Activated naive CD4-positive, alpha-beta T cell treated with anti-CD3 and anti-CD28 coated beads, Interleukin-2, amount 10 ng/mL, durations not matched to agents 7 days and 5 days (primary cell): ENCODE measurements around the gene COPZ2.
"Not testable (repeated sequence)": the region's sequence is repeated elsewhere in the genome, so short reads cannot be mapped to it uniquely, and the experiment has no call there.

Experiments used
- CTCF ChIA-PET: fragments of 350-600 bp; sonication (Branson Sonifier 250); formaldehyde crosslinking; loops from one replicate; lab custom pipeline; 2021; ENCODE audit warnings: antibody characterized with exemption; lab: Charles Lee
- DNase-seq: peaks from one replicate; pipeline ENCODE4 v3.0.0-alpha.2; 2020
- H3K27ac Mint-ChIP-seq: one replicate; pipeline ENCODE4 v1.8.0; 2021; ENCODE audit warnings: mild to moderate bottlenecking, moderate library complexity, mixed read lengths
- H3K27me3 Mint-ChIP-seq: one replicate; pipeline ENCODE4 v1.8.0; 2021; ENCODE audit warnings: mild to moderate bottlenecking, mixed read lengths
- H3K36me3 Mint-ChIP-seq: one replicate; pipeline ENCODE4 v1.8.0; 2021; ENCODE audit warnings: mixed read lengths
- H3K4me1 Mint-ChIP-seq: one replicate; pipeline ENCODE4 v1.8.0; 2021; ENCODE audit warnings: mixed read lengths
- H3K4me3 Mint-ChIP-seq: one replicate; pipeline ENCODE4 v1.8.0; 2021; ENCODE audit warnings: mild to moderate bottlenecking, moderate library complexity, mixed read lengths
- H3K9me3 Mint-ChIP-seq: one replicate; pipeline ENCODE4 v1.8.0; 2021; ENCODE audit warnings: mixed read lengths

The COPZ2 gene

GRCh38 chr17:48037036-48037837 is at the start of gene COPZ2:
COPZ2 (minus strand) TSS chr17:48037797; CDS start chr17:48037777, 20 bp downstream.
- peaks cover 85% of the 10 kb centered on the region for H3K27me3 Mint-ChIP-seq
- H3K4me3 Mint-ChIP-seq, result peak within 1 kb of the TSS; percentile 77
- CTCF ChIA-PET, result interaction anchor here (1.1 to 4.2 kb wide), 10 partner anchors 8 to 90 kb away, joined by 3 to 36 read pairs (median 7); partner anchors contain the start of gene NFE2L1
- H3K4me1 Mint-ChIP-seq, result peaks cover 21% of the 10 kb centered on the region
- no peak within 1 kb of the TSS for H3K27ac Mint-ChIP-seq
- no peaks in the 10 kb centered on the region for H3K36me3 Mint-ChIP-seq
- no peaks in the 10 kb centered on the region for H3K9me3 Mint-ChIP-seq
- DNase-seq, result peak; percentile 77

GRCh38 chr17:48084932-48085331 is 47.3 kb upstream of the COPZ2 start:
- DNase-seq, result no peak
- peaks cover 13% of the 10 kb centered on the region for H3K4me1 Mint-ChIP-seq
- CTCF ChIA-PET, result interaction anchor here (0.6 to 1.3 kb wide), 3 partner anchors 11 to 498 kb away, joined by 3 to 5 read pairs (median 4); no protein-coding TSS in a partner anchor
- no peaks in the 10 kb centered on the region for H3K36me3 Mint-ChIP-seq
- no peak overlapping the region for H3K27ac Mint-ChIP-seq
- H3K9me3 Mint-ChIP-seq, result no peaks in the 10 kb centered on the region
- H3K27me3 Mint-ChIP-seq, result no peaks in the 10 kb centered on the region
- H3K4me3 Mint-ChIP-seq, result no peak overlapping the region

DNA sequence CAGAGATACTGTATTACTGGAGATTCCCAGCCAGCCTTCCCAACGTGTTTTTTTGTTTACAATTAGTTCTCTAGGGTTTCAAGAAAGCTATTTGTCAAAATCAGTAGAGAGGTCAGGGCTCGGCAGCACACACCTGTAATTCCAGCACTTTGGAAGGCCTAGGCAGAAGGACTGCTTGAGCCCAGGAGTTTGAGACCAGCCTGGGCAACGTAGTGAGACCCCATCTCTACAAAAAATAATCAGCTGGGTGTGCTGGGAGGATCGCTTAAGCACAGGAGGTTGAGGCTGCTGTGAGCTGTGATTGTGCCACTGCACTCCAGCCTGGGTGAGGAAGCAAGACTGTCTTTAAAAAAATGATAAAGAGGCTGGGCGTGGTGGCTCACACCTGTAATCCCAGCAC is 44.3 kb upstream of the COPZ2 start:
- Mint-ChIP-seq H3K27ac (no peak overlapping the region), H3K4me1 (peaks cover 13% of the 10 kb centered on the region), H3K36me3 (no peaks in the 10 kb centered on the region), H3K27me3 (no peaks in the 10 kb centered on the region), H3K4me3 (no peak overlapping the region), H3K9me3 (no peaks in the 10 kb centered on the region)
- no peak for DNase-seq
- CTCF ChIA-PET, result interaction anchor here (0.9 to 6.0 kb wide), 13 partner anchors 11 to 511 kb away, joined by 3 to 64 read pairs (median 5); partner anchors contain the start of gene HOXB5

DNA sequence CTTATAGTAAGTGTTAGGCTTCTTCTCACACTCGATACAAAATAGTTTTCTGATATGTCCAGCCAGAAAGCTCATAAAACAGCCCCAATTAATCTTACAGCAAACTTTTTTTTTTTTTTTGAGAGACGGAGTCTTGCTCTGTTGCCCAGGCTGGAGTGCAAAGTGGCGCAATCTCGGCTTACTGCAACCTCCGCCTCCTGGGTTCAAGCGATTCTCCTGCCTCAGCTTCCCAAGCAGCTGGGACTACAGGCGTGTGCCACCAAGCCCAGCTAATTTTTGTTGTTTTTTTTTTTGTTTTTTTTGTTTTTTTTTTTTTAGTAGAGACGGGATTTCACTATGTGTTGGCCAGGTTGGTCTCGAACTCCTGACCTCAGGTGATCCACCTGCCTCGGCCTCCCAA is 39.6 kb upstream of the COPZ2 start:
- CTCF ChIA-PET, result interaction anchor here (0.6 to 8.3 kb wide), 7 partner anchors 10 to 51 kb away, joined by 3 to 115 read pairs (median 4); no protein-coding TSS in a partner anchor
- not testable (repeated sequence) for DNase-seq, H3K27me3 Mint-ChIP-seq, H3K4me3 Mint-ChIP-seq, H3K9me3 Mint-ChIP-seq, H3K4me1 Mint-ChIP-seq, H3K27ac Mint-ChIP-seq
- H3K36me3 Mint-ChIP-seq, result peaks cover 18% of the 10 kb centered on the region

GRCh38 chr17:48074322-48075081 is 36.9 kb upstream of the COPZ2 start:
- no peaks in the 10 kb centered on the region for H3K9me3 Mint-ChIP-seq
- peaks cover 3% of the 10 kb centered on the region for H3K4me1 Mint-ChIP-seq
- H3K4me3 Mint-ChIP-seq, result no peak overlapping the region
- no peaks in the 10 kb centered on the region for H3K27me3 Mint-ChIP-seq
- peaks cover 24% of the 10 kb centered on the region for H3K36me3 Mint-ChIP-seq
- DNase-seq, result peak; percentile 87
- CTCF ChIA-PET, result interaction anchor here (0.6 to 8.3 kb wide), 18 partner anchors 9 to 518 kb away, joined by 3 to 115 read pairs (median 4); no protein-coding TSS in a partner anchor
- no peak overlapping the region for H3K27ac Mint-ChIP-seq

- not testable (repeated sequence) for H3K27me3 Mint-ChIP-seq, H3K9me3 Mint-ChIP-seq, H3K4me1 Mint-ChIP-seq, DNase-seq, H3K4me3 Mint-ChIP-seq
- H3K27ac Mint-ChIP-seq, result peak overlapping the region; percentile 11
- peaks cover 27% of the 10 kb centered on the region for H3K36me3 Mint-ChIP-seq
- CTCF ChIA-PET, result interaction anchor here (0.6 to 8.3 kb wide), 11 partner anchors 8 to 125 kb away, joined by 3 to 115 read pairs (median 7); no protein-coding TSS in a partner anchor
These were observed 36.0 kb upstream of the COPZ2 start for GRCh38 chr17:48073566-48074094.

- H3K9me3 Mint-ChIP-seq, result not testable (repeated sequence)
These were observed 35.2 kb upstream of the COPZ2 start for GRCh38 chr17:48072811-48073210.

DNA sequence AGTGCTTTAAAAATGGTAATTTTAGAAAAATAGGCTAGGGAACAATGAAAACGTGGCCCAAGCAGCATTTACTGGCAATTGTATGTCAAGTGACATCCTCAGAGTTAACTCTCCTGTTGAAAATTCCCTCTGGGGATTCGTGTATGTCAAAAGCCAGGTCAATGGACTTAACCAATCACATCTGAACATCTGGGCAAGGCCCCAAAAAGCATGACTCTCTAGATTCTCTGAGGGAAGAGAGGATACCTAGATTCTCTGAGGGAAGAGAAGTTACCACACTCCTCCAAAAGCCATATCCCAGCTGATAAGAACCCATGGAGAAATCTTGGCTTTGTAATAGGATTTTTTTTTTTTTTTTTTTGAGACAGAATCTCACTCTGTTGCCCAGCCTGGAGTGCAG is 34.1 kb upstream of the COPZ2 start:
- Mint-ChIP-seq H3K27ac (no peak overlapping the region), H3K36me3 (peaks cover 36% of the 10 kb centered on the region), H3K27me3 (no peaks in the 10 kb centered on the region), H3K4me1 (peaks cover 3% of the 10 kb centered on the region), H3K4me3 (no peak overlapping the region), H3K9me3 (no peaks in the 10 kb centered on the region)
- CTCF ChIA-PET, result interaction anchor here (1.1 to 8.3 kb wide), 4 partner anchors 10 to 45 kb away, joined by 3 to 115 read pairs (median 22); no protein-coding TSS in a partner anchor
- DNase-seq, result no peak

More at GRCh38 chr17:48072811-48073210, 35.2 kb upstream of the COPZ2 start:
- not testable (repeated sequence) for H3K4me3 Mint-ChIP-seq, H3K27me3 Mint-ChIP-seq, H3K27ac Mint-ChIP-seq, H3K4me1 Mint-ChIP-seq, DNase-seq
- CTCF ChIA-PET, result interaction anchor here (0.7 to 8.3 kb wide), 8 partner anchors 12 to 58 kb away, joined by 4 to 115 read pairs (median 8); no protein-coding TSS in a partner anchor
- H3K36me3 Mint-ChIP-seq, result peaks cover 31% of the 10 kb centered on the region

- DNase-seq, result no peak
- no peak overlapping the region for H3K27ac Mint-ChIP-seq
- CTCF ChIA-PET, result interaction anchor here (1.4 kb wide), 1 partner anchor 39 kb away, joined by 4 read pairs; no protein-coding TSS in a partner anchor
- H3K4me1 Mint-ChIP-seq, result peaks cover 3% of the 10 kb centered on the region
- no peak overlapping the region for H3K4me3 Mint-ChIP-seq
- no peaks in the 10 kb centered on the region for H3K27me3 Mint-ChIP-seq
- no peaks in the 10 kb centered on the region for H3K9me3 Mint-ChIP-seq
- peaks cover 40% of the 10 kb centered on the region for H3K36me3 Mint-ChIP-seq
These were observed 32.6 kb upstream of the COPZ2 start for GRCh38 chr17:48070195-48070594.

- H3K27ac Mint-ChIP-seq, result no peak overlapping the region
- peaks cover 41% of the 10 kb centered on the region for H3K36me3 Mint-ChIP-seq
- DNase-seq, result peak; percentile 32
These were observed 30.9 kb upstream of the COPZ2 start for GRCh38 chr17:48068491-48068961.

GRCh38 chr17:48067808-48068207 is 30.2 kb upstream of the COPZ2 start:
- H3K4me3 Mint-ChIP-seq, H3K27ac Mint-ChIP-seq, H3K9me3 Mint-ChIP-seq, H3K27me3 Mint-ChIP-seq, DNase-seq, H3K4me1 Mint-ChIP-seq: not testable (repeated sequence)
- CTCF ChIA-PET, result interaction anchor here (0.7 to 3.0 kb wide), 10 partner anchors 10 to 64 kb away, joined by 3 to 19 read pairs (median 5); partner anchors contain the start of gene NFE2L1
- H3K36me3 Mint-ChIP-seq, result peaks cover 38% of the 10 kb centered on the region

More at GRCh38 chr17:48068491-48068961, 30.9 kb upstream of the COPZ2 start:
- Mint-ChIP-seq H3K4me1 (no peaks in the 10 kb centered on the region), H3K9me3 (no peaks in the 10 kb centered on the region), H3K4me3 (no peak overlapping the region), H3K27me3 (no peaks in the 10 kb centered on the region)
- CTCF ChIA-PET, result interaction anchor here (0.6 to 3.0 kb wide), 11 partner anchors 9 to 63 kb away, joined by 3 to 19 read pairs (median 3); partner anchors contain the start of gene NFE2L1

DNA sequence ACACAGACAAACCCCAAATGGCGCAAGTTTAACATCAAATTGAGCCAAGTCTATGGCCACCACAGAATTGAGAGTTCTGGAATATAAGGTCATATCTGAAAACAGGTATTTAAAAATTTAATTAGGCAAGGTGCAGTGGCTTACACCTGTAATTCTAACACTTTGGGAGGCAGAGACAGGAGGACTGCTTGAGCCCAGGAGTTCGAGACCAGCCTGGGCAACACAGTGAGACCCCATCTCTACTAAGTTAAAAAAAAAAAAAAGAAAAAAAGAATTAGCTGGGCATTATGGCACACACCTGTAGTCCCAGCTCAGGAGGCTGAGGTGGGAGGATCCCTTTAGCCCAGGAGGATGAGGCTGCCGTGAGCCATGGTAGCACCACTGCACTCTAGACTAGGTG is 29.6 kb upstream of the COPZ2 start:
- H3K36me3 Mint-ChIP-seq, result peaks cover 43% of the 10 kb centered on the region
- H3K9me3 Mint-ChIP-seq, result no peaks in the 10 kb centered on the region
- no peak for DNase-seq
- H3K4me1 Mint-ChIP-seq, result no peaks in the 10 kb centered on the region
- H3K4me3 Mint-ChIP-seq, result no peak overlapping the region
- no peak overlapping the region for H3K27ac Mint-ChIP-seq
- CTCF ChIA-PET, result interaction anchor here (1.1 to 3.0 kb wide), 5 partner anchors 9 to 40 kb away, joined by 3 to 19 read pairs (median 8); partner anchors contain the start of gene NFE2L1
- no peaks in the 10 kb centered on the region for H3K27me3 Mint-ChIP-seq

- H3K4me1 Mint-ChIP-seq, result no peaks in the 10 kb centered on the region
- H3K36me3 Mint-ChIP-seq, result peaks cover 45% of the 10 kb centered on the region
- DNase-seq, result no peak
- H3K27me3 Mint-ChIP-seq, result no peaks in the 10 kb centered on the region
- no peaks in the 10 kb centered on the region for H3K9me3 Mint-ChIP-seq
- H3K4me3 Mint-ChIP-seq, result no peak overlapping the region
- CTCF ChIA-PET, result interaction anchor here (0.8 to 3.0 kb wide), 4 partner anchors 9 to 46 kb away, joined by 3 to 19 read pairs (median 8); no protein-coding TSS in a partner anchor
- H3K27ac Mint-ChIP-seq, result peak overlapping the region; percentile 22
These were observed 29.1 kb upstream of the COPZ2 start for GRCh38 chr17:48066656-48067055.
